Activated naive CD8-positive, alpha-beta T cell (primary cell): ENCODE data around the gene HPS1.

Experiments used
- H3K27ac Mint-ChIP-seq: one replicate; pipeline ENCODE4 v1.8.0; 2021; ENCODE audit warnings: mixed read lengths
- H3K27me3 Mint-ChIP-seq: one replicate; pipeline ENCODE4 v1.8.0; 2021; ENCODE audit warnings: mixed read lengths
- H3K36me3 Mint-ChIP-seq: one replicate; pipeline ENCODE4 v1.8.0; 2021; ENCODE audit warnings: mixed read lengths
- H3K4me1 Mint-ChIP-seq: one replicate; pipeline ENCODE4 v1.8.0; 2021; ENCODE audit warnings: low read depth, mixed read lengths
- H3K4me3 Mint-ChIP-seq: one replicate; pipeline ENCODE4 v1.8.0; 2021; ENCODE audit warnings: mild to moderate bottlenecking, mixed read lengths
- H3K9me3 Mint-ChIP-seq: one replicate; pipeline ENCODE4 v1.8.0; 2021; ENCODE audit warnings: low read depth, mixed read lengths

The HPS1 gene

GRCh38 chr10:98429320-98430072 lies 17.2 kb downstream of the HPS1 start:
- Mint-ChIP-seq H3K4me1 (no peaks in the 10 kb centered on the region), H3K4me3 (no peak overlapping the region), H3K36me3 (peaks cover 19% of the 10 kb centered on the region), H3K27ac (no peak overlapping the region), H3K27me3 (no peaks in the 10 kb centered on the region), H3K9me3 (peaks cover 6% of the 10 kb centered on the region)

- Mint-ChIP-seq H3K4me3 (no peak overlapping the region), H3K36me3 (peaks cover 10% of the 10 kb centered on the region), H3K27me3 (no peaks in the 10 kb centered on the region), H3K4me1 (no peaks in the 10 kb centered on the region), H3K27ac (no peak overlapping the region), H3K9me3 (no peaks in the 10 kb centered on the region)
These were observed 19.7 kb downstream of the HPS1 start for GRCh38 chr10:98427011-98427515.

GRCh38 chr10:98425511-98426352 lies 21.0 kb downstream of the HPS1 start:
- Mint-ChIP-seq H3K4me3 (no peak overlapping the region), H3K9me3 (no peaks in the 10 kb centered on the region), H3K36me3 (peaks cover 2% of the 10 kb centered on the region), H3K27me3 (no peaks in the 10 kb centered on the region), H3K4me1 (no peaks in the 10 kb centered on the region), H3K27ac (no peak overlapping the region)

- H3K4me1 Mint-ChIP-seq: no peaks in the 10 kb centered on the region
- H3K9me3 Mint-ChIP-seq: no peaks in the 10 kb centered on the region
These were observed 22.2 kb downstream of the HPS1 start for GRCh38 chr10:98424295-98425254.

GRCh38 chr10:98423691-98424120 lies 23.0 kb downstream of the HPS1 start:
- no peak overlapping the region for H3K4me3 Mint-ChIP-seq
- no peaks in the 10 kb centered on the region for H3K27me3 Mint-ChIP-seq
- H3K9me3 Mint-ChIP-seq: no peaks in the 10 kb centered on the region
- no peak overlapping the region for H3K27ac Mint-ChIP-seq
- H3K4me1 Mint-ChIP-seq: no peaks in the 10 kb centered on the region
- H3K36me3 Mint-ChIP-seq: no peaks in the 10 kb centered on the region

More at GRCh38 chr10:98424295-98425254, 22.2 kb downstream of the HPS1 start:
- H3K4me3 Mint-ChIP-seq: no peak overlapping the region
- H3K27me3 Mint-ChIP-seq: no peaks in the 10 kb centered on the region
- no peak overlapping the region for H3K27ac Mint-ChIP-seq
- H3K36me3 Mint-ChIP-seq: no peaks in the 10 kb centered on the region

GRCh38 chr10:98422182-98422581 lies 24.6 kb downstream of the HPS1 start:
- no peak overlapping the region for H3K27ac Mint-ChIP-seq
- no peaks in the 10 kb centered on the region for H3K4me1 Mint-ChIP-seq
- H3K9me3 Mint-ChIP-seq: no peaks in the 10 kb centered on the region
- no peaks in the 10 kb centered on the region for H3K27me3 Mint-ChIP-seq
- H3K4me3 Mint-ChIP-seq: no peak overlapping the region
- H3K36me3 Mint-ChIP-seq: no peaks in the 10 kb centered on the region

- Mint-ChIP-seq H3K4me3 (no peak overlapping the region), H3K36me3 (no peaks in the 10 kb centered on the region), H3K9me3 (no peaks in the 10 kb centered on the region), H3K27ac (no peak overlapping the region), H3K27me3 (no peaks in the 10 kb centered on the region), H3K4me1 (no peaks in the 10 kb centered on the region)
These were observed 25.9 kb downstream of the HPS1 start for GRCh38 chr10:98420786-98421185.

GRCh38 chr10:98419469-98420261 lies 27.1 kb downstream of the HPS1 start:
- Mint-ChIP-seq H3K36me3 (no peaks in the 10 kb centered on the region), H3K4me1 (peaks cover 3% of the 10 kb centered on the region), H3K27me3 (no peaks in the 10 kb centered on the region), H3K27ac (no peak overlapping the region), H3K9me3 (no peaks in the 10 kb centered on the region), H3K4me3 (no peak overlapping the region)

- no peak overlapping the region for H3K27ac Mint-ChIP-seq
- no peaks in the 10 kb centered on the region for H3K27me3 Mint-ChIP-seq
- H3K4me1 Mint-ChIP-seq: peaks cover 10% of the 10 kb centered on the region
- no peaks in the 10 kb centered on the region for H3K9me3 Mint-ChIP-seq
- H3K4me3 Mint-ChIP-seq: no peak overlapping the region
- no peaks in the 10 kb centered on the region for H3K36me3 Mint-ChIP-seq
These were observed 27.9 kb downstream of the HPS1 start for GRCh38 chr10:98418665-98419468.

GRCh38 chr10:98417973-98418664 lies 28.6 kb downstream of the HPS1 start:
- H3K4me1 Mint-ChIP-seq: peaks cover 12% of the 10 kb centered on the region
- no peaks in the 10 kb centered on the region for H3K27me3 Mint-ChIP-seq
- H3K36me3 Mint-ChIP-seq: no peaks in the 10 kb centered on the region
- H3K27ac Mint-ChIP-seq: no peak overlapping the region
- no peak overlapping the region for H3K4me3 Mint-ChIP-seq
- no peaks in the 10 kb centered on the region for H3K9me3 Mint-ChIP-seq

- Mint-ChIP-seq H3K9me3 (no peaks in the 10 kb centered on the region), H3K27me3 (no peaks in the 10 kb centered on the region), H3K4me3 (no peak overlapping the region), H3K27ac (peak overlapping the region; percentile 68), H3K4me1 (peaks cover 17% of the 10 kb centered on the region), H3K36me3 (no peaks in the 10 kb centered on the region)
These were observed 29.2 kb downstream of the HPS1 start for GRCh38 chr10:98417481-98417959.

GRCh38 chr10:98416606-98417388 lies 29.9 kb downstream of the HPS1 start:
- Mint-ChIP-seq H3K27me3 (no peaks in the 10 kb centered on the region), H3K36me3 (no peaks in the 10 kb centered on the region), H3K4me3 (no peak overlapping the region), H3K9me3 (no peaks in the 10 kb centered on the region), H3K27ac (peak overlapping the region; percentile 68), H3K4me1 (peaks cover 20% of the 10 kb centered on the region)
